HG02970 (cell line): Measurements from ENCODE around the gene MYO5C.
"Not testable (repeated sequence)": the region's sequence is repeated elsewhere in the genome, so short reads cannot be mapped to it uniquely, and the experiment has no call there.

Experiments
- ATAC-seq: cut with Tn5 transposase; IDR thresholded peaks from one replicate; pipeline ENCODE4 v1.9.1; 2021; ENCODE audit warnings: mild to moderate bottlenecking, moderate library complexity, moderate number of reproducible peaks; ENCODE audit not compliant: unreplicated experiment, low FRiP score

Gene MYO5C

GRCh38 chr15:52251144-52251860 is 44.3 kb downstream of the MYO5C start:
- no peak for ATAC-seq

- no peak for ATAC-seq
These were observed 48.1 kb downstream of the MYO5C start for GRCh38 chr15:52247461-52247860.

- no peak for ATAC-seq
These were observed 48.7 kb downstream of the MYO5C start for GRCh38 chr15:52246686-52247431.

- no peak for ATAC-seq
These were observed 51.7 kb downstream of the MYO5C start for GRCh38 chr15:52243697-52244555.

GRCh38 chr15:52243286-52243685 is 52.3 kb downstream of the MYO5C start:
- ATAC-seq = no peak

GRCh38 chr15:52241489-52241888 is 54.1 kb downstream of the MYO5C start:
- no peak for ATAC-seq

GRCh38 chr15:52240166-52240565 is 55.4 kb downstream of the MYO5C start:
- no peak for ATAC-seq

GRCh38 chr15:52238989-52239525 is 56.5 kb downstream of the MYO5C start:
- not testable (repeated sequence) for ATAC-seq

GRCh38 chr15:52238149-52238548 is 57.5 kb downstream of the MYO5C start:
- ATAC-seq = no peak

- no peak for ATAC-seq
These were observed 59.6 kb downstream of the MYO5C start for GRCh38 chr15:52236013-52236412.

GRCh38 chr15:52234596-52235541 is 60.7 kb downstream of the MYO5C start:
- ATAC-seq = no peak

GRCh38 chr15:52233405-52233804 is 62.2 kb downstream of the MYO5C start:
- ATAC-seq = no peak

GRCh38 chr15:52232327-52232726 is 63.3 kb downstream of the MYO5C start:
- peak; percentile 42 for ATAC-seq

- no peak for ATAC-seq
These were observed 65.5 kb downstream of the MYO5C start for GRCh38 chr15:52230073-52230472.

GRCh38 chr15:52228921-52229320 is 66.7 kb downstream of the MYO5C start:
- ATAC-seq = no peak

GRCh38 chr15:52227456-52227855 is 68.1 kb downstream of the MYO5C start:
- ATAC-seq = peak; percentile 49

GRCh38 chr15:52225230-52225629 is 70.4 kb downstream of the MYO5C start:
- no peak for ATAC-seq

- ATAC-seq = no peak
These were observed 71.4 kb downstream of the MYO5C start for GRCh38 chr15:52224211-52224610.

- no peak for ATAC-seq
These were observed 73.9 kb downstream of the MYO5C start for GRCh38 chr15:52221730-52222129.
